HEK293 (cell line): ENCODE measurements around the gene AIFM3.
"Not testable (repeated sequence)": the region's sequence is repeated elsewhere in the genome, so short reads cannot be mapped to it uniquely, and the experiment has no call there.

Source experiments
- CTCF ChIA-PET: fragments of 350-600 bp; formaldehyde crosslinking; extraction: SDS; loops from one replicate; lab custom pipeline; 2021; ENCODE audit warnings: antibody characterized with exemption; lab: Yijun Ruan, JAX
- POLR2A ChIA-PET: fragments of 300-600 bp; formaldehyde crosslinking; extraction: SDS; loops from one replicate; lab custom pipeline; 2020; ENCODE audit warnings: antibody characterized with exemption, inconsistent platforms; lab: Yijun Ruan, JAX
- H3K27ac ChIP-seq: fragments of 200-500 bp; sonication (Bioruptor generic); 2 replicates; pipeline ENCODE4 v1.5.1; 2014; ENCODE audit warnings: low read depth, low read length, control low read depth, inconsistent platforms; ENCODE audit errors: extremely low read depth
- H3K36me3 ChIP-seq, 2 experiments: fragments of 200-500 bp in 1 of 2; sonication (Bioruptor generic) in 1 of 2; 1 replicate in 1 of 2; 2 replicates in 1 of 2; pipeline ENCODE4 v1.5.1; 2014 to 2017; ENCODE audit warnings: inconsistent platforms in 2 of 2, low read length in 2 of 2; ENCODE audit not compliant: control insufficient read depth in 2 of 2, insufficient read depth in 1 of 2
- H3K4me1 ChIP-seq: fragments of 200-500 bp; sonication (Bioruptor generic); 2 replicates; pipeline ENCODE4 v1.5.1; 2014; ENCODE audit warnings: mild to moderate bottlenecking, low read length, inconsistent platforms; ENCODE audit not compliant: control insufficient read depth, insufficient read depth
- H3K4me3 ChIP-seq: 2 replicates; pipeline ENCODE4 v1.5.1; 2011; ENCODE audit warnings: low read depth, mild to moderate bottlenecking, control low read depth, low read length, moderate library complexity
- H3K9me3 ChIP-seq: fragments of 200-500 bp; sonication (Bioruptor generic); 2 replicates; pipeline ENCODE4 v1.5.1; 2014; ENCODE audit warnings: low read depth, low read length, inconsistent platforms; ENCODE audit not compliant: control insufficient read depth, insufficient read depth
- KLF16 ChIP-seq: fragments of 450-650 bp; formaldehyde crosslinking; IDR thresholded peaks from 2 replicates; pipeline ENCODE4 v1.5.1; 2017; ENCODE audit warnings: missing biosample characterization, missing genetic modification characterization
- MZF1 ChIP-seq: fragments of 450-650 bp; formaldehyde crosslinking; IDR thresholded peaks from 2 replicates; pipeline ENCODE4 v1.5.1; 2017; ENCODE audit warnings: missing biosample characterization, missing genetic modification characterization, borderline replicate concordance
- SCRT2 ChIP-seq: fragments of 450-650 bp; formaldehyde crosslinking; IDR thresholded peaks from 2 replicates; pipeline ENCODE4 v1.5.1; 2016; ENCODE audit warnings: missing biosample characterization, missing genetic modification characterization
- ZBTB17 ChIP-seq: fragments of 450-650 bp; formaldehyde crosslinking; IDR thresholded peaks from 2 replicates; pipeline ENCODE4 v1.5.1; 2016; ENCODE audit warnings: missing biosample characterization, missing genetic modification characterization
- ZEB2 ChIP-seq: fragments of 450-650 bp; formaldehyde crosslinking; IDR thresholded peaks from 2 replicates; pipeline ENCODE4 v1.5.1; 2016; ENCODE audit warnings: missing biosample characterization, missing genetic modification characterization
- ZNF10 ChIP-seq: fragments of 450-650 bp; formaldehyde crosslinking; IDR thresholded peaks from 2 replicates; pipeline ENCODE4 v1.5.1; 2017; ENCODE audit warnings: missing biosample characterization, missing genetic modification characterization
- ZNF146 ChIP-seq: fragments of 450-650 bp; formaldehyde crosslinking; IDR thresholded peaks from 2 replicates; pipeline ENCODE4 v1.5.1; 2016; ENCODE audit warnings: missing biosample characterization, missing genetic modification characterization
- ZNF248 ChIP-seq: fragments of 450-650 bp; formaldehyde crosslinking; IDR thresholded peaks from 2 replicates; pipeline ENCODE4 v1.5.1; 2017; ENCODE audit warnings: missing biosample characterization, missing genetic modification characterization
- ZNF585B ChIP-seq: fragments of 450-650 bp; formaldehyde crosslinking; IDR thresholded peaks from 2 replicates; pipeline ENCODE4 v1.5.1; 2016; ENCODE audit warnings: missing biosample characterization, missing genetic modification characterization
- ZNF600 ChIP-seq: fragments of 450-650 bp; formaldehyde crosslinking; IDR thresholded peaks from 2 replicates; pipeline ENCODE4 v1.5.1; 2016; ENCODE audit warnings: missing biosample characterization, missing genetic modification characterization
- ZNF610 ChIP-seq: fragments of 450-650 bp; formaldehyde crosslinking; IDR thresholded peaks from 2 replicates; pipeline ENCODE4 v1.5.1; 2016; ENCODE audit warnings: missing biosample characterization, missing genetic modification characterization, borderline replicate concordance
- TF ChIP-seq, protein P1 (sequence below): fragments of 450-650 bp; formaldehyde crosslinking; IDR thresholded peaks from 2 replicates; pipeline ENCODE4 v1.5.1; 2017; ENCODE audit warnings: missing biosample characterization, missing genetic modification characterization
- TF ChIP-seq, protein P2 (sequence below): fragments of 450-650 bp; formaldehyde crosslinking; IDR thresholded peaks from 2 replicates; pipeline ENCODE4 v1.5.1; 2016; ENCODE audit warnings: missing biosample characterization, missing genetic modification characterization
- TF ChIP-seq, protein P3 (sequence below): fragments of 450-650 bp; formaldehyde crosslinking; IDR thresholded peaks from 2 replicates; pipeline ENCODE4 v1.5.1; 2016; ENCODE audit warnings: missing biosample characterization, missing genetic modification characterization

Gene AIFM3

GRCh38 chr22:21003782-21004181 is 36.7 kb downstream of the AIFM3 start:
- H3K27ac ChIP-seq = no peak overlapping the region
- CTCF ChIA-PET = interaction anchor here (0.5 to 1.7 kb wide), 5 partner anchors 17 to 586 kb away, joined by 3 to 9 read pairs (median 5); partner anchors contain the start of gene CRKL
- H3K4me3 ChIP-seq = no peak overlapping the region

DNA sequence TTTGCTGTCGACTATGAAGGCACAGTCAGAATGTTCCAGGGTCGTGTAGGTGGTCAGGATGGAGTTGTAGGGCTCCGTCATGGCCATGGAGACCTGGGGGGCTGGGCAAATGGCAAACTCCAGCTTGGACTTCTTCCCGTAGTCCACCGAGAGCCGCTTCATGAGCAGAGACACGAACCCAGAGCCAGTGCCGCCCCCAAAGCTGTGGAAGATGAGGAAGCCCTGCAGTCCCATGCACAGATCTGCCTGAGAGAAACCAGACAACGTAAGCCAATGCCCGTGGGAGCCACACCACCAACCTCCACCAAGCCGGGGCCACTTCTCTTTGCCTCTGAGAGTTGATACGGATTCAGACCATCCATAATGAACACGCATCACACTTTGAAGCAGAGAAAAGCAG is 42.2 kb downstream of the AIFM3 start:
- POLR2A ChIA-PET = interaction anchor here (1.9 kb wide), 1 partner anchor 27 kb away, joined by 8 read pairs; the partner anchor contains the start of gene LZTR1
- H3K27ac ChIP-seq, CTCF ChIA-PET: not testable (repeated sequence)

More at GRCh38 chr22:21003782-21004181, 36.7 kb downstream of the AIFM3 start:
- H3K4me1 ChIP-seq = no peaks in the 10 kb centered on the region
- TF ChIP-seq SCRT2 (tag by site-specific recombination) (peak; percentile 67), ZNF146 (tag by site-specific recombination) (no peak), ZNF10 (peak; percentile 77)
- no peaks in the 10 kb centered on the region for H3K9me3 ChIP-seq
- POLR2A ChIA-PET = interaction anchor here (0.9 to 5.9 kb wide), 3 partner anchors 11 to 147 kb away, joined by 3 to 80 read pairs (median 7); partner anchors contain the start of genes LZTR1 and P2RX6
- H3K36me3 ChIP-seq = peaks cover 0 to 25% of the 10 kb centered on the region in 2 experiments; a peak in 1 of 3 replicates

GRCh38 chr22:21009638-21010425 is 42.8 kb downstream of the AIFM3 start:
- H3K27ac ChIP-seq = no peak overlapping the region
- ChIA-PET POLR2A (interaction anchor here (1.9 kb wide), 1 partner anchor 28 kb away, joined by 8 read pairs; the partner anchor contains the start of gene LZTR1), CTCF (interaction anchor here (0.7 kb wide), 1 partner anchor 36 kb away, joined by 3 read pairs; the partner anchor contains the start of gene LRRC74B)
- peaks cover 0 to 9% of the 10 kb centered on the region in 2 experiments; a peak in 1 of 3 replicates for H3K36me3 ChIP-seq
- no peaks in the 10 kb centered on the region for H3K9me3 ChIP-seq
- no peaks in the 10 kb centered on the region for H3K4me1 ChIP-seq
- TF ChIP-seq ZNF610 (tag by site-specific recombination) (no peak), ZBTB17 (tag by site-specific recombination) (peak; percentile 56), ZNF248 (no peak), ZEB2 (no peak), MZF1 (tag by site-specific recombination) (no peak), ZNF600 (tag by site-specific recombination) (peak; percentile 72), KLF16 (tag by site-specific recombination) (no peak), ZNF585B (tag by site-specific recombination) (no peak)
- TF ChIP-seq, protein P1, sequence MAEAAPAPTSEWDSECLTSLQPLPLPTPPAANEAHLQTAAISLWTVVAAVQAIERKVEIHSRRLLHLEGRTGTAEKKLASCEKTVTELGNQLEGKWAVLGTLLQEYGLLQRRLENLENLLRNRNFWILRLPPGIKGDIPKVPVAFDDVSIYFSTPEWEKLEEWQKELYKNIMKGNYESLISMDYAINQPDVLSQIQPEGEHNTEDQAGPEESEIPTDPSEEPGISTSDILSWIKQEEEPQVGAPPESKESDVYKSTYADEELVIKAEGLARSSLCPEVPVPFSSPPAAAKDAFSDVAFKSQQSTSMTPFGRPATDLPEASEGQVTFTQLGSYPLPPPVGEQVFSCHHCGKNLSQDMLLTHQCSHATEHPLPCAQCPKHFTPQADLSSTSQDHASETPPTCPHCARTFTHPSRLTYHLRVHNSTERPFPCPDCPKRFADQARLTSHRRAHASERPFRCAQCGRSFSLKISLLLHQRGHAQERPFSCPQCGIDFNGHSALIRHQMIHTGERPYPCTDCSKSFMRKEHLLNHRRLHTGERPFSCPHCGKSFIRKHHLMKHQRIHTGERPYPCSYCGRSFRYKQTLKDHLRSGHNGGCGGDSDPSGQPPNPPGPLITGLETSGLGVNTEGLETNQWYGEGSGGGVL = no peak
- TF ChIP-seq, protein P2, sequence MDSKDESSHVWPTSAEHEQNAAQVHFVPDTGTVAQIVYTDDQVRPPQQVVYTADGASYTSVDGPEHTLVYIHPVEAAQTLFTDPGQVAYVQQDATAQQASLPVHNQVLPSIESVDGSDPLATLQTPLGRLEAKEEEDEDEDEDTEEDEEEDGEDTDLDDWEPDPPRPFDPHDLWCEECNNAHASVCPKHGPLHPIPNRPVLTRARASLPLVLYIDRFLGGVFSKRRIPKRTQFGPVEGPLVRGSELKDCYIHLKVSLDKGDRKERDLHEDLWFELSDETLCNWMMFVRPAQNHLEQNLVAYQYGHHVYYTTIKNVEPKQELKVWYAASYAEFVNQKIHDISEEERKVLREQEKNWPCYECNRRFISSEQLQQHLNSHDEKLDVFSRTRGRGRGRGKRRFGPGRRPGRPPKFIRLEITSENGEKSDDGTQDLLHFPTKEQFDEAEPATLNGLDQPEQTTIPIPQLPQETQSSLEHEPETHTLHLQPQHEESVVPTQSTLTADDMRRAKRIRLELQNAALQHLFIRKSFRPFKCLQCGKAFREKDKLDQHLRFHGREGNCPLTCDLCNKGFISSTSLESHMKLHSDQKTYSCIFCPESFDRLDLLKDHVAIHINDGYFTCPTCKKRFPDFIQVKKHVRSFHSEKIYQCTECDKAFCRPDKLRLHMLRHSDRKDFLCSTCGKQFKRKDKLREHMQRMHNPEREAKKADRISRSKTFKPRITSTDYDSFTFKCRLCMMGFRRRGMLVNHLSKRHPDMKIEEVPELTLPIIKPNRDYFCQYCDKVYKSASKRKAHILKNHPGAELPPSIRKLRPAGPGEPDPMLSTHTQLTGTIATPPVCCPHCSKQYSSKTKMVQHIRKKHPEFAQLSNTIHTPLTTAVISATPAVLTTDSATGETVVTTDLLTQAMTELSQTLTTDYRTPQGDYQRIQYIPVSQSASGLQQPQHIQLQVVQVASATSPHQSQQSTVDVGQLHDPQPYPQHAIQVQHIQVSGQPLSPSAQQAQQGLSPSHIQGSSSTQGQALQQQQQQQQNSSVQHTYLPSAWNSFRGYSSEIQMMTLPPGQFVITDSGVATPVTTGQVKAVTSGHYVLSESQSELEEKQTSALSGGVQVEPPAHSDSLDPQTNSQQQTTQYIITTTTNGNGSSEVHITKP (tag by site-specific recombination) = peak; percentile 87
- TF ChIP-seq, protein P3, sequence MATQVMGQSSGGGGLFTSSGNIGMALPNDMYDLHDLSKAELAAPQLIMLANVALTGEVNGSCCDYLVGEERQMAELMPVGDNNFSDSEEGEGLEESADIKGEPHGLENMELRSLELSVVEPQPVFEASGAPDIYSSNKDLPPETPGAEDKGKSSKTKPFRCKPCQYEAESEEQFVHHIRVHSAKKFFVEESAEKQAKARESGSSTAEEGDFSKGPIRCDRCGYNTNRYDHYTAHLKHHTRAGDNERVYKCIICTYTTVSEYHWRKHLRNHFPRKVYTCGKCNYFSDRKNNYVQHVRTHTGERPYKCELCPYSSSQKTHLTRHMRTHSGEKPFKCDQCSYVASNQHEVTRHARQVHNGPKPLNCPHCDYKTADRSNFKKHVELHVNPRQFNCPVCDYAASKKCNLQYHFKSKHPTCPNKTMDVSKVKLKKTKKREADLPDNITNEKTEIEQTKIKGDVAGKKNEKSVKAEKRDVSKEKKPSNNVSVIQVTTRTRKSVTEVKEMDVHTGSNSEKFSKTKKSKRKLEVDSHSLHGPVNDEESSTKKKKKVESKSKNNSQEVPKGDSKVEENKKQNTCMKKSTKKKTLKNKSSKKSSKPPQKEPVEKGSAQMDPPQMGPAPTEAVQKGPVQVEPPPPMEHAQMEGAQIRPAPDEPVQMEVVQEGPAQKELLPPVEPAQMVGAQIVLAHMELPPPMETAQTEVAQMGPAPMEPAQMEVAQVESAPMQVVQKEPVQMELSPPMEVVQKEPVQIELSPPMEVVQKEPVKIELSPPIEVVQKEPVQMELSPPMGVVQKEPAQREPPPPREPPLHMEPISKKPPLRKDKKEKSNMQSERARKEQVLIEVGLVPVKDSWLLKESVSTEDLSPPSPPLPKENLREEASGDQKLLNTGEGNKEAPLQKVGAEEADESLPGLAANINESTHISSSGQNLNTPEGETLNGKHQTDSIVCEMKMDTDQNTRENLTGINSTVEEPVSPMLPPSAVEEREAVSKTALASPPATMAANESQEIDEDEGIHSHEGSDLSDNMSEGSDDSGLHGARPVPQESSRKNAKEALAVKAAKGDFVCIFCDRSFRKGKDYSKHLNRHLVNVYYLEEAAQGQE (tag by site-specific recombination) = peak; percentile 98
- no peak overlapping the region for H3K4me3 ChIP-seq

More for the DNA sequence above, 42.2 kb downstream of the AIFM3 start:
- H3K36me3 ChIP-seq, H3K9me3 ChIP-seq, H3K4me1 ChIP-seq, H3K4me3 ChIP-seq: not testable (repeated sequence)
